Kidney (tissue), 14 donors: ENCODE results near the gene ISL2. TPM values are rescaled to one million over a fixed set of nuclear protein-coding genes. Genes with fewer than 3 reads are reported as not detected.

ENCODE experiments used
- DNase-seq, 5 donors: peaks; one replicate each; pipeline ENCODE4 v3.0.0-alpha.2; 2013 to 2020
- FAIRE-seq: peaks from 2 replicates; lab custom pipeline; 2012; peaks lifted over from hg19 to GRCh38; lab: Jason Lieb, UNC
- H3K27ac ChIP-seq, 2 donors: one replicate each; pipeline ENCODE4 v1.7.0; 2013; ENCODE audit warnings: low read depth in 2 of 2, low read length in 2 of 2, inconsistent platforms in 1 of 2
- H3K27me3 ChIP-seq: one replicate; pipeline ENCODE4 v1.7.1; 2013; ENCODE audit warnings: low read length, inconsistent platforms; ENCODE audit not compliant: control insufficient read depth, insufficient read depth
- H3K36me3 ChIP-seq, 3 donors: one replicate each; pipeline versions ENCODE4 v1.7.0 to v1.7.1; 2013; ENCODE audit warnings: low read length in 3 of 3, control low read depth in 1 of 3, inconsistent platforms in 1 of 3; ENCODE audit not compliant: insufficient read depth in 3 of 3, control insufficient read depth in 2 of 3
- H3K4me1 ChIP-seq, 3 donors: one replicate each; pipeline versions ENCODE4 v1.7.0 to v1.7.1; 2013; ENCODE audit warnings: low read length in 3 of 3, inconsistent platforms in 1 of 3, low read depth in 1 of 3; ENCODE audit not compliant: control insufficient read depth in 2 of 3, insufficient read depth in 2 of 3
- H3K4me3 ChIP-seq, 3 donors: one replicate each; pipeline versions ENCODE4 v1.7.0 to v1.8.1; 2013; ENCODE audit warnings: low read length in 3 of 3, control low read depth in 1 of 3, inconsistent platforms in 1 of 3
- H3K9ac ChIP-seq, 3 donors: one replicate each; pipeline versions ENCODE4 v1.7.0 to v1.7.1; 2013; ENCODE audit warnings: low read length in 3 of 3, control low read depth in 1 of 3, inconsistent platforms in 1 of 3
- H3K9me3 ChIP-seq, 3 donors: one replicate each; pipeline versions ENCODE4 v1.7.0 to v1.7.1; 2013; ENCODE audit warnings: low read length in 3 of 3, control low read depth in 1 of 3, inconsistent platforms in 1 of 3; ENCODE audit not compliant: control insufficient read depth in 2 of 3, insufficient read depth in 1 of 3
- CTCF ChIP-seq: IDR thresholded peaks from 3 replicates; pipeline ENCODE4 v1.5.1; 2012; ENCODE audit warnings: mild to moderate bottlenecking, moderate library complexity, borderline replicate concordance; ENCODE audit not compliant: insufficient read depth; ENCODE audit errors: extremely low read depth
- intact Hi-C: fragments of 100-400 bp; cut with DNase I; formaldehyde crosslinking; loops from one replicate; pipeline ENCODE4 v1.11.1; 2022
- polyA plus RNA-seq: library from polyadenylated mRNA; stranded (reverse); fragments of 350-450 nt; fragmentation: Illumina TruSeq; extraction: RNeasy Lipid Tissue Mini Kit (QIAGEN cat#74804); gene quantifications from one replicate; pipeline ENCODE4 v1.2.3, GENCODE V29; 2014; ENCODE audit warnings: low read depth, low replicate concordance; ENCODE audit not compliant: insufficient read depth
- total RNA-seq: library from RNA; stranded (reverse); fragmentation: NEBNext Ultra II Directional; extraction: Animal tissue kit (Norgen Biotek cat#: 25700); gene quantifications from one replicate; pipeline ENCODE4 v1.2.1, GENCODE V29; 2021
- donor health status: control.
- donor health status: control.
- donor health status: control.
- donor health status: control.
- donor health status: control.
- donor health status: DM: yes; HTN: yes; CAD: no.
- donor health status: Normal renal cell carcinoma (clear cell type).

The ISL2 gene
- total and polyA plus RNA-seq, 2 donors from 2014 or later = 0.44 TPM; not detected in 1

GRCh38 chr15:76328958-76329357 is 7.6 kb upstream of the ISL2 start:
- DNase-seq = no peak
- Histone ChIP-seq H3K9ac (no peak overlapping the region), H3K9me3 (no peaks in the 10 kb centered on the region), H3K27me3 (peaks cover 4% of the 10 kb centered on the region), H3K27ac (no peak overlapping the region), H3K4me1 (no peaks in the 10 kb centered on the region), H3K36me3 (no peaks in the 10 kb centered on the region), H3K4me3 (no peak overlapping the region)
- TF ChIP-seq CTCF = no peak
- no peak for FAIRE-seq
- intact Hi-C loops = no loop called here

- DNase-seq (peak in 4 of 5 donors; percentile 46 to 63 (median 52)), FAIRE-seq (no peak)
- intact Hi-C loops = loop anchor here (10.0 kb wide), 1 partner anchor 135 kb away; no protein-coding TSS in a partner anchor
- H3K4me1 ChIP-seq = no peaks in the 10 kb centered on the region
- no peak overlapping the region for H3K4me3 ChIP-seq
- H3K27ac ChIP-seq = no peak overlapping the region
- H3K27me3 ChIP-seq = peaks cover 13% of the 10 kb centered on the region
- H3K36me3 ChIP-seq = no peaks in the 10 kb centered on the region
- no peak overlapping the region for H3K9ac ChIP-seq
- peak; percentile 57 for TF ChIP-seq CTCF
- no peaks in the 10 kb centered on the region for H3K9me3 ChIP-seq
These were observed 6.4 kb upstream of the ISL2 start for GRCh38 chr15:76330080-76330680.

GRCh38 chr15:76332796-76333195 is 3.8 kb upstream of the ISL2 start:
- peaks cover 31% of the 10 kb centered on the region for H3K27me3 ChIP-seq
- intact Hi-C loops = loop anchor here (10.0 kb wide), 1 partner anchor 138 kb away; no protein-coding TSS in a partner anchor

More at GRCh38 chr15:76332796-76333195, 3.8 kb upstream of the ISL2 start:
- FAIRE-seq = no peak
- no peak for TF ChIP-seq CTCF
- no peaks in the 10 kb centered on the region for H3K36me3 ChIP-seq
- no peak overlapping the region for H3K27ac ChIP-seq
- DNase-seq = no peak
- peaks cover 0 to 6% (median 0%) of the 10 kb centered on the region in 3 donors for H3K4me1 ChIP-seq
- no peaks in the 10 kb centered on the region for H3K9me3 ChIP-seq
- no peak overlapping the region for H3K4me3 ChIP-seq
- H3K9ac ChIP-seq = no peak overlapping the region
